CD4-positive, alpha-beta T cell (primary cell): ENCODE data around the gene TMEM273. TPM values are rescaled to one million over a fixed set of nuclear protein-coding genes. Genes with fewer than 3 reads are reported as not detected.

ENCODE experiments used
- ATAC-seq: fragments of 200-7000 bp; cut with Tn5 transposase; one replicate; pipeline ENCODE4 v1.10.0; 2022; ENCODE audit warnings: mild to moderate bottlenecking; ENCODE audit not compliant: poor library complexity
- CTCF ChIA-PET: fragments of 350-600 bp; sonication (Branson Sonifier 250); formaldehyde crosslinking; loops from one replicate; lab custom pipeline; 2021; ENCODE audit warnings: antibody characterized with exemption, inconsistent platforms; lab: Charles Lee
- POLR2A ChIA-PET: fragments of 350-600 bp; sonication (Branson Sonifier 250); formaldehyde crosslinking; loops from one replicate; lab custom pipeline; 2021; ENCODE audit warnings: antibody characterized with exemption, inconsistent platforms; lab: Charles Lee
- DNase-seq, 14 experiments: peaks; one replicate each; pipeline ENCODE4 v3.0.0-alpha.2; 2013 to 2020; ENCODE audit warnings: mixed read lengths in 2 of 14
- H3K27ac ChIP-seq, 2 donors: one replicate each; pipeline versions ENCODE4 v1.5.1 to v1.7.0; 2013; ENCODE audit warnings: low read length in 2 of 2, low read depth in 1 of 2, mild to moderate bottlenecking in 1 of 2
- H3K27me3 ChIP-seq, 2 experiments: 1 replicate in 1 of 2; 2 replicates in 1 of 2; pipeline versions ENCODE4 v1.6.1 to v1.7.0; 2013; ENCODE audit warnings: low read length in 2 of 2, control low read depth in 1 of 2, mild to moderate bottlenecking in 1 of 2, moderate library complexity in 1 of 2; ENCODE audit not compliant: insufficient read depth in 2 of 2, control insufficient read depth in 1 of 2
- H3K36me3 ChIP-seq: one replicate; pipeline ENCODE4 v1.6.1; 2013; ENCODE audit warnings: low read length, control low read depth; ENCODE audit not compliant: insufficient read depth
- H3K4me1 ChIP-seq: one replicate; pipeline ENCODE4 v1.6.1; 2013; ENCODE audit warnings: low read length, control low read depth; ENCODE audit not compliant: insufficient read depth
- H3K4me3 ChIP-seq: one replicate; pipeline ENCODE4 v1.5.1; 2013; ENCODE audit warnings: mild to moderate bottlenecking, low read length, moderate library complexity
- H3K9me3 ChIP-seq, 2 experiments: 1 replicate in 1 of 2; 2 replicates in 1 of 2; pipeline versions ENCODE4 v1.6.1 to v1.7.0; 2013; ENCODE audit warnings: low read length in 2 of 2, mild to moderate bottlenecking in 2 of 2, control low read depth in 1 of 2, moderate library complexity in 1 of 2; ENCODE audit not compliant: control insufficient read depth in 1 of 2, insufficient read depth in 1 of 2
- H3K27ac Mint-ChIP-seq: one replicate; pipeline ENCODE4 v1.8.0; 2020; ENCODE audit warnings: mixed read lengths
- H3K27me3 Mint-ChIP-seq: one replicate; pipeline ENCODE4 v1.8.0; 2021; ENCODE audit warnings: mixed read lengths
- H3K36me3 Mint-ChIP-seq: one replicate; pipeline ENCODE4 v1.8.0; 2021; ENCODE audit warnings: low read depth, mixed read lengths
- H3K4me1 Mint-ChIP-seq: one replicate; pipeline ENCODE4 v1.8.0; 2021; ENCODE audit warnings: low read depth, mixed read lengths
- H3K4me3 Mint-ChIP-seq: one replicate; pipeline ENCODE4 v1.8.0; 2020; ENCODE audit warnings: mild to moderate bottlenecking, mixed read lengths
- H3K9me3 Mint-ChIP-seq: one replicate; pipeline ENCODE4 v1.8.0; 2020; ENCODE audit warnings: mixed read lengths
- intact Hi-C, 2 experiments: fragments of 100-400 bp; cut with DNase I in 1 of 2; cut with micrococcal nuclease in 1 of 2; formaldehyde crosslinking; loops; one replicate each; pipeline versions ENCODE4 v1.15.1 to v1.9.0; 2023 to 2025; cut with DNase I, micrococcal nuclease
- total RNA-seq, 174 experiments: library from RNA in 2 of 174; stranded (reverse) in 2 of 174; gene quantifications; one replicate each; pipeline ENCODE4 v1.2.3 and lab custom pipeline; 2021 to 2026
- TF ChIP-seq, protein P1 (sequence below): fragments of 200-600 bp; IDR thresholded peaks from one replicate; pipeline ENCODE4 v1.8.0; 2022; ENCODE audit warnings: antibody characterized with exemption, mild to moderate bottlenecking

Gene TMEM273
- total RNA-seq, 2 experiments from 2014 or later = 1.8 to 2.2 TPM

GRCh38 chr10:49149881-49150280 is 38.3 kb downstream of the TMEM273 start:
- H3K9me3 ChIP-seq = peaks cover 0 to 8% of the 10 kb centered on the region in 2 experiments
- H3K4me3 Mint-ChIP-seq = no peak overlapping the region
- POLR2A ChIA-PET = no interaction called here
- H3K27me3 ChIP-seq = no peaks in the 10 kb centered on the region
- no peak for DNase-seq
- peaks cover 7% of the 10 kb centered on the region for H3K9me3 Mint-ChIP-seq
- TF ChIP-seq, protein P1, sequence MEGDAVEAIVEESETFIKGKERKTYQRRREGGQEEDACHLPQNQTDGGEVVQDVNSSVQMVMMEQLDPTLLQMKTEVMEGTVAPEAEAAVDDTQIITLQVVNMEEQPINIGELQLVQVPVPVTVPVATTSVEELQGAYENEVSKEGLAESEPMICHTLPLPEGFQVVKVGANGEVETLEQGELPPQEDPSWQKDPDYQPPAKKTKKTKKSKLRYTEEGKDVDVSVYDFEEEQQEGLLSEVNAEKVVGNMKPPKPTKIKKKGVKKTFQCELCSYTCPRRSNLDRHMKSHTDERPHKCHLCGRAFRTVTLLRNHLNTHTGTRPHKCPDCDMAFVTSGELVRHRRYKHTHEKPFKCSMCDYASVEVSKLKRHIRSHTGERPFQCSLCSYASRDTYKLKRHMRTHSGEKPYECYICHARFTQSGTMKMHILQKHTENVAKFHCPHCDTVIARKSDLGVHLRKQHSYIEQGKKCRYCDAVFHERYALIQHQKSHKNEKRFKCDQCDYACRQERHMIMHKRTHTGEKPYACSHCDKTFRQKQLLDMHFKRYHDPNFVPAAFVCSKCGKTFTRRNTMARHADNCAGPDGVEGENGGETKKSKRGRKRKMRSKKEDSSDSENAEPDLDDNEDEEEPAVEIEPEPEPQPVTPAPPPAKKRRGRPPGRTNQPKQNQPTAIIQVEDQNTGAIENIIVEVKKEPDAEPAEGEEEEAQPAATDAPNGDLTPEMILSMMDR = no peak
- H3K4me1 ChIP-seq = no peaks in the 10 kb centered on the region
- no peaks in the 10 kb centered on the region for H3K36me3 Mint-ChIP-seq
- no peaks in the 10 kb centered on the region for H3K36me3 ChIP-seq
- CTCF ChIA-PET = no interaction called here
- H3K27me3 Mint-ChIP-seq = peaks cover 5% of the 10 kb centered on the region
- H3K4me3 ChIP-seq = no peak overlapping the region
- intact Hi-C loops = no loop called here
- no peak overlapping the region for H3K27ac Mint-ChIP-seq
- H3K4me1 Mint-ChIP-seq = no peaks in the 10 kb centered on the region
- ATAC-seq = no peak
- no peak overlapping the region for H3K27ac ChIP-seq

DNA sequence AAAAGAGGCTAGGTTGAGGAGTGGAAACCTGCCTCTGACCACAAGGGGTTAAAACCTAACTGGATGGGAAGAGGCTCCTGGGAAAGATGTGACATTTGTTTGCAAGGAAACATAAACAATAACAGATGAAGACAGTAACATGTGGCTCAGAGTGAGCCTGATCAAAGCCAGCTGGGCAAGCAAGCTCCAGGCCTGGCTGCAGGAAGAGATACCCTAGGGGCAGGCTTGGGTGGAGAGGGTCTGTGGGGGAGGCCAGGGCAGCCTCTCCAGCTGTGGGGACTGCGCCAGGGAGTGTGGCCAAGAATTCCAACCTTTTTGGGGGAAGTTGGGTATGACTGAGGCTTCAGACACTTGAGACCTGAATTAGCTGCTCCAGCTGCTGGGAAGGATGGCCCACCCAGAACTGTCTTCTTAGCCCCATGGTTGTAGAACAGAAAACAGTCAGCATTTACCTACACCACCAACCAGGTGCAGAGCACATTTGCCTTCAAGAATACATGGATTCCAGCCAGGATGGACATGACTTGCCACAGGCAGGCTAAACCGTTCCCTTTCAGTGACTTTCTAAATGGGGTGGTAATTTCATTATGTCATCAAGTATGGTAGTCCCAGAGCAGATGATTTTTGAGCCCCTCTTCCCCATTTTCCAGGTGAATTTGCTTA is 44.0 kb downstream of the TMEM273 start:
- no peaks in the 10 kb centered on the region for H3K4me1 Mint-ChIP-seq
- H3K36me3 Mint-ChIP-seq = no peaks in the 10 kb centered on the region
- intact Hi-C loops = no loop called here

DNA sequence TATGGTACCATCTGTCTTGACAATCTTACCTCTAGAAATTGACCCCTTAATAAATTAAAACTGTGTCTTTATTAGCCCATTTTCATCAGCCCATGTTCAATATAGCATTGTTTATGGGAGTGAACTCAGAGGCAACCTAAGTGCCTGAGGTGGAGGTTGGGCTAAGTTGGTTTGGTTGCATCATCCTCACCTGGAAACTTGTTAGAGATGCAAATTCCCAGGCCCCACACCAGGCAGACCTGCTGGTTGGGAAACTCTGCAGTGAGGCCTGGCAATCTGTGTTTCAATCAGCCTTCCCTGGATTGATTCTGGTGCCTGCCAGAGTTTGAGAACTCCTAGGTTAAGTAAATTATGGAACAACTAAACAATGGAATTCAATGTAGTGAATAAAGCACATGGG is 44.9 kb downstream of the TMEM273 start:
- CTCF ChIA-PET = no interaction called here
- POLR2A ChIA-PET = no interaction called here
- H3K27me3 Mint-ChIP-seq = peaks cover 2% of the 10 kb centered on the region
- Histone ChIP-seq H3K36me3 (no peaks in the 10 kb centered on the region), H3K4me3 (no peak overlapping the region), H3K9me3 (peaks cover 0 to 8% of the 10 kb centered on the region in 2 experiments), H3K27ac (no peak overlapping the region), H3K4me1 (no peaks in the 10 kb centered on the region), H3K27me3 (no peaks in the 10 kb centered on the region)
- no peak for ATAC-seq
- TF ChIP-seq, protein P1 = no peak
- no peak overlapping the region for H3K4me3 Mint-ChIP-seq
- intact Hi-C loops = no loop called here
- H3K36me3 Mint-ChIP-seq = no peaks in the 10 kb centered on the region
- H3K9me3 Mint-ChIP-seq = peaks cover 5% of the 10 kb centered on the region
- DNase-seq = no peak
- H3K27ac Mint-ChIP-seq = no peak overlapping the region
- H3K4me1 Mint-ChIP-seq = no peaks in the 10 kb centered on the region

More for the DNA sequence above, 44.0 kb downstream of the TMEM273 start:
- H3K27ac Mint-ChIP-seq = no peak overlapping the region
- Histone ChIP-seq H3K9me3 (peaks cover 0 to 8% of the 10 kb centered on the region in 2 experiments), H3K4me3 (no peak overlapping the region), H3K27ac (no peak overlapping the region), H3K36me3 (no peaks in the 10 kb centered on the region), H3K27me3 (no peaks in the 10 kb centered on the region), H3K4me1 (no peaks in the 10 kb centered on the region)
- no peak overlapping the region for H3K4me3 Mint-ChIP-seq
- H3K27me3 Mint-ChIP-seq = peaks cover 5% of the 10 kb centered on the region
- H3K9me3 Mint-ChIP-seq = peaks cover 7% of the 10 kb centered on the region
- ChIA-PET POLR2A (no interaction called here), CTCF (interaction anchor here (0.5 kb wide), 1 partner anchor 198 kb away, joined by 5 read pairs; no protein-coding TSS in a partner anchor)
- TF ChIP-seq, protein P1 = no peak
- DNase-seq (no peak), ATAC-seq (no peak)
